Renal cortex interstitium (tissue), 11 donors: Measurements from ENCODE around the gene SCYGR6. TPM values are rescaled to one million over a fixed set of nuclear protein-coding genes. Genes with fewer than 3 reads are reported as not detected.

ENCODE experiments used
- DNase-seq, 11 donors: peaks; one replicate each; pipeline ENCODE4 v3.0.0-alpha.2; 2013; ENCODE audit warnings: low read depth in 9 of 11, low spot score in 4 of 11; ENCODE audit errors: extremely low read depth in 1 of 11
- polyA plus RNA-seq, 3 donors: library from polyadenylated mRNA; unstranded; fragments of 120-200 nt; gene quantifications; one replicate each; pipeline ENCODE4 v1.2.1, GENCODE V29; 2013; ENCODE audit not compliant: insufficient read length in 3 of 3

SCYGR6 gene
- polyA plus RNA-seq, 3 donors, result not detected

GRCh38 chr2:227717687-227718567 lies 6.6 kb downstream of the SCYGR6 start, which contains the start of gene SLC19A3:
Gene SLC19A3, minus strand, starts transcription at chr2:227718028. Its CDS starts 15,710 bp downstream, at chr2:227702318.
- peak; percentile 29 to 68 (median 59) for DNase-seq

GRCh38 chr2:227716501-227716900 lies 8.1 kb downstream of the SCYGR6 start:
- DNase-seq, result no peak

DNA sequence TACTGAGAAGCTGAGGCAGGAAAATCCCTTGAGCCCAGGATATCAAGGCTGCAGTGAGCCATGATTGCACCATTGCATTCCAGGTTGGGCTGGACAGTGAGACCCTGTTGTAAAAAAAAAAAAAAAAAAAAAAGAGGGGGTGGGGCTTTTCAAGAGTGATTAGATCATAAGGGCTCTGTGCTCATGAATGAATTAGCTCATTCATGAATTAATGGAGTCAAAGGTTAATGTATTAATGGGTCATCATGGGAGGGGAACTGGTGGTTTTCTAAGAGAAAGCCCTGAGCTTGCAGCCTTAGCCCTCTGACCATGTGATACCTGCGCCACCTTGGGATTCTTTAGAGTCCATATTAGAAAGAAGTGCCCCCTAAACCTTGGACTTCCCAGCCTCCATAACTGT lies 11.3 kb downstream of the SCYGR6 start:
- no peak for DNase-seq

- no peak for DNase-seq
These were observed 13.6 kb downstream of the SCYGR6 start for GRCh38 chr2:227710986-227711385.

GRCh38 chr2:227707390-227707789 lies 17.2 kb downstream of the SCYGR6 start:
- no peak for DNase-seq

GRCh38 chr2:227706859-227707258 lies 17.7 kb downstream of the SCYGR6 start:
- no peak for DNase-seq

- no peak for DNase-seq
These were observed 20.6 kb downstream of the SCYGR6 start for GRCh38 chr2:227703961-227704360.

GRCh38 chr2:227703280-227703732 lies 21.3 kb downstream of the SCYGR6 start:
- no peak for DNase-seq

GRCh38 chr2:227701556-227701955 lies 23.0 kb downstream of the SCYGR6 start:
- no peak for DNase-seq

- DNase-seq, result no peak
These were observed 27.4 kb downstream of the SCYGR6 start for GRCh38 chr2:227696990-227697679.

DNA sequence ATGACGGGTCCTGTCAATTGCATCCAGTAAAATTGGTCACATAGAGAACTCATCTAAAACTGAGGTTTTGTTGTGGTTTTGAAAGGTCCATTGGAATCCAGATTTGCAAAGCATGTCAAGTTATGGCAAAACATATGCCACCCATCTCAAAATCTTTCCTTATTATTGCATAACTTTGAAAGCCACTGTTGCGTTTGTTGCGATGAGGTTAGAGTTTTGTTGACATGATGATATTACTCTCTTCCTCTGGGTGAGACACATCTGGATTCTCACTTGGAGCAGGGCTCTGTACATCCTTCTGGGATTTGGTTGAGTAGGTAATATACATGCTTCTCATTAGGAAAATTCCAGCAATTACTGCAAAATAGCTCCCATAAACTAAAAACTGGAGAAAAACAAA lies 37.4 kb downstream of the SCYGR6 start:
- no peak for DNase-seq

GRCh38 chr2:227684258-227684657 lies 40.3 kb downstream of the SCYGR6 start:
- no peak for DNase-seq

DNA sequence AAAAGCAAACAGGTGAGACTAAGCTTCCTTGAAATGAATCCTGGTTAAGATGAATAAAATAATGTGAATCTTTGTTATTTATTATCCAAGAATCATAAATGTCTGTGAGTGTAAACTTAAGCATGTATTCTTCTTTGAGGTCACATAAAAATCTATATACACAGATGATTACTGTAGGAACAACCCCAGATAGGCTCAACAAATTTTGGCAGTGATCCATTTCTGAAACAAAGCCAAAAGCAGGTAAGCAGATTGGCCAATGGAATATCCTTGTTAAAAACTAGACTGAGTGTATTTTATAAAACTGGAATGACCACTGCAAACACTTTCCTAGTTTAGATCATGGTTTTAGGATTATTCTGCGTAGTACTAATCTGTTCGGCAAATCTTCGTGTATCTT lies 46.6 kb downstream of the SCYGR6 start:
- no peak for DNase-seq

- no peak for DNase-seq
These were observed 50.1 kb downstream of the SCYGR6 start for GRCh38 chr2:227674485-227674884.

Other genes with a start within 250 kb of the SCYGR6 start
- gene SCYGR2, start 125.9 kb downstream of the SCYGR6 start, polyA plus RNA-seq, result not detected
- not detected for gene SCYGR3, start 109.9 kb downstream of the SCYGR6 start, polyA plus RNA-seq
- not detected for gene SCYGR4, start 107.3 kb downstream of the SCYGR6 start, polyA plus RNA-seq
- gene SCYGR5, start 58.0 kb downstream of the SCYGR6 start, polyA plus RNA-seq, result not detected
- 10 to 100 TPM in 2 of 3 donors, 1 to 10 TPM in 1; 6.7 to 15.8 (median 10.1) TPM for gene SLC19A3, start 6.7 kb downstream of the SCYGR6 start, polyA plus RNA-seq
- not detected for gene SCYGR7, start 3.6 kb upstream of the SCYGR6 start, polyA plus RNA-seq
- gene SCYGR8, start 21.1 kb upstream of the SCYGR6 start, polyA plus RNA-seq, result not detected
- gene CCL20, start 89.1 kb upstream of the SCYGR6 start, polyA plus RNA-seq, result under 1 TPM in 2 of 3 donors, not detected in 1; 0.39 to 0.74 TPM
- gene DAW1, start 146.9 kb upstream of the SCYGR6 start, polyA plus RNA-seq, result under 1 TPM; 0.45 to 0.72 (median 0.65) TPM